Activated T-cell treated with anti-CD3 and anti-CD28 coated beads, Interleukin-2, amount 50 U/mL, for 24 hours (primary cell): ENCODE measurements around the gene SUCLG2.

Experiments used
- DNase-seq: peaks from one replicate; pipeline ENCODE4 v3.0.0-alpha.2; 2020
- H3K27ac Mint-ChIP-seq: 2 replicates; pipeline ENCODE4 v1.8.0; 2020; ENCODE audit warnings: mild to moderate bottlenecking, mixed read lengths
- H3K27me3 Mint-ChIP-seq: 2 replicates; pipeline ENCODE4 v1.8.0; 2020; ENCODE audit warnings: mixed read lengths
- H3K36me3 Mint-ChIP-seq: 2 replicates; pipeline ENCODE4 v1.8.0; 2020; ENCODE audit warnings: low read depth, mixed read lengths
- H3K4me1 Mint-ChIP-seq: 2 replicates; pipeline ENCODE4 v1.8.0; 2020; ENCODE audit warnings: low read depth, mixed read lengths
- H3K4me3 Mint-ChIP-seq: 2 replicates; pipeline ENCODE4 v1.8.0; 2020; ENCODE audit warnings: mild to moderate bottlenecking, moderate library complexity, mixed read lengths
- H3K9me3 Mint-ChIP-seq: 2 replicates; pipeline ENCODE4 v1.8.0; 2020; ENCODE audit warnings: mixed read lengths

The SUCLG2 gene

GRCh38 chr3:67641451-67641850 is 13.0 kb downstream of the SUCLG2 start:
- Mint-ChIP-seq H3K4me3 (no peak overlapping the region), H3K27ac (peak overlapping the region; percentile 29), H3K9me3 (no peaks in the 10 kb centered on the region), H3K4me1 (peaks cover 85% of the 10 kb centered on the region), H3K36me3 (peaks cover 86% of the 10 kb centered on the region), H3K27me3 (no peaks in the 10 kb centered on the region)
- DNase-seq, result no peak

GRCh38 chr3:67640023-67640660 is 14.3 kb downstream of the SUCLG2 start:
- DNase-seq, result no peak
- H3K36me3 Mint-ChIP-seq, result peaks cover 87% of the 10 kb centered on the region
- peaks cover 86% of the 10 kb centered on the region for H3K4me1 Mint-ChIP-seq
- no peaks in the 10 kb centered on the region for H3K9me3 Mint-ChIP-seq
- H3K27ac Mint-ChIP-seq, result no peak overlapping the region
- H3K27me3 Mint-ChIP-seq, result no peaks in the 10 kb centered on the region
- H3K4me3 Mint-ChIP-seq, result no peak overlapping the region

GRCh38 chr3:67637255-67637900 is 17.0 kb downstream of the SUCLG2 start:
- H3K27me3 Mint-ChIP-seq, result no peaks in the 10 kb centered on the region
- no peaks in the 10 kb centered on the region for H3K9me3 Mint-ChIP-seq
- no peak overlapping the region for H3K4me3 Mint-ChIP-seq
- peaks cover 84% of the 10 kb centered on the region for H3K4me1 Mint-ChIP-seq
- no peak overlapping the region for H3K27ac Mint-ChIP-seq
- no peak for DNase-seq
- H3K36me3 Mint-ChIP-seq, result peaks cover 82% of the 10 kb centered on the region

- DNase-seq, result no peak
- Mint-ChIP-seq H3K27me3 (no peaks in the 10 kb centered on the region), H3K4me3 (no peak overlapping the region), H3K4me1 (peaks cover 82% of the 10 kb centered on the region), H3K27ac (peak overlapping the region; percentile 84), H3K36me3 (peaks cover 79% of the 10 kb centered on the region), H3K9me3 (no peaks in the 10 kb centered on the region)
Measured at GRCh38 chr3:67635806-67636205, 18.6 kb downstream of the SUCLG2 start.

- Mint-ChIP-seq H3K27ac (peak overlapping the region; percentile 84), H3K9me3 (no peaks in the 10 kb centered on the region), H3K4me1 (peaks cover 82% of the 10 kb centered on the region), H3K4me3 (peak overlapping the region; percentile 6), H3K36me3 (peaks cover 77% of the 10 kb centered on the region), H3K27me3 (no peaks in the 10 kb centered on the region)
- no peak for DNase-seq
Measured at GRCh38 chr3:67635257-67635656, 19.2 kb downstream of the SUCLG2 start.

- peaks cover 67% of the 10 kb centered on the region for H3K4me1 Mint-ChIP-seq
- no peaks in the 10 kb centered on the region for H3K27me3 Mint-ChIP-seq
- peaks cover 6% of the 10 kb centered on the region for H3K9me3 Mint-ChIP-seq
- DNase-seq, result no peak
- no peak overlapping the region for H3K4me3 Mint-ChIP-seq
- H3K27ac Mint-ChIP-seq, result no peak overlapping the region
- peaks cover 71% of the 10 kb centered on the region for H3K36me3 Mint-ChIP-seq
Measured at GRCh38 chr3:67630666-67631362, 23.6 kb downstream of the SUCLG2 start.

GRCh38 chr3:67624687-67625086 is 29.7 kb downstream of the SUCLG2 start:
- Mint-ChIP-seq H3K4me1 (peaks cover 59% of the 10 kb centered on the region), H3K27ac (peak overlapping the region; percentile 42), H3K9me3 (peaks cover 6% of the 10 kb centered on the region), H3K36me3 (peaks cover 85% of the 10 kb centered on the region), H3K27me3 (no peaks in the 10 kb centered on the region), H3K4me3 (no peak overlapping the region)
- no peak for DNase-seq

GRCh38 chr3:67624078-67624477 is 30.3 kb downstream of the SUCLG2 start:
- no peaks in the 10 kb centered on the region for H3K27me3 Mint-ChIP-seq
- peaks cover 6% of the 10 kb centered on the region for H3K9me3 Mint-ChIP-seq
- peaks cover 88% of the 10 kb centered on the region for H3K36me3 Mint-ChIP-seq
- peak overlapping the region; percentile 34 for H3K27ac Mint-ChIP-seq
- DNase-seq, result no peak
- no peak overlapping the region for H3K4me3 Mint-ChIP-seq
- H3K4me1 Mint-ChIP-seq, result peaks cover 55% of the 10 kb centered on the region

GRCh38 chr3:67622652-67623051 is 31.8 kb downstream of the SUCLG2 start:
- Mint-ChIP-seq H3K27me3 (no peaks in the 10 kb centered on the region), H3K36me3 (peaks cover 90% of the 10 kb centered on the region), H3K9me3 (peaks cover 4% of the 10 kb centered on the region), H3K4me1 (peaks cover 47% of the 10 kb centered on the region), H3K27ac (no peak overlapping the region), H3K4me3 (no peak overlapping the region)
- no peak for DNase-seq

GRCh38 chr3:67620869-67621268 is 33.5 kb downstream of the SUCLG2 start:
- peaks cover 50% of the 10 kb centered on the region for H3K4me1 Mint-ChIP-seq
- no peak overlapping the region for H3K4me3 Mint-ChIP-seq
- no peak overlapping the region for H3K27ac Mint-ChIP-seq

GRCh38 chr3:67619991-67620390 is 34.4 kb downstream of the SUCLG2 start:
- H3K27ac Mint-ChIP-seq, result no peak overlapping the region
- H3K4me1 Mint-ChIP-seq, result peaks cover 49% of the 10 kb centered on the region
- no peak for DNase-seq
- no peak overlapping the region for H3K4me3 Mint-ChIP-seq
- H3K27me3 Mint-ChIP-seq, result no peaks in the 10 kb centered on the region
- peaks cover 92% of the 10 kb centered on the region for H3K36me3 Mint-ChIP-seq
- no peaks in the 10 kb centered on the region for H3K9me3 Mint-ChIP-seq

More at GRCh38 chr3:67620869-67621268, 33.5 kb downstream of the SUCLG2 start:
- peaks cover 92% of the 10 kb centered on the region for H3K36me3 Mint-ChIP-seq
- H3K27me3 Mint-ChIP-seq, result no peaks in the 10 kb centered on the region
- no peaks in the 10 kb centered on the region for H3K9me3 Mint-ChIP-seq
- no peak for DNase-seq

- no peak for DNase-seq
- H3K27ac Mint-ChIP-seq, result no peak overlapping the region
- peaks cover 92% of the 10 kb centered on the region for H3K36me3 Mint-ChIP-seq
- no peaks in the 10 kb centered on the region for H3K9me3 Mint-ChIP-seq
- H3K4me3 Mint-ChIP-seq, result no peak overlapping the region
- H3K27me3 Mint-ChIP-seq, result no peaks in the 10 kb centered on the region
- peaks cover 33% of the 10 kb centered on the region for H3K4me1 Mint-ChIP-seq
Measured at GRCh38 chr3:67617518-67617917, 36.9 kb downstream of the SUCLG2 start.

GRCh38 chr3:67616046-67616445 is 38.4 kb downstream of the SUCLG2 start:
- Mint-ChIP-seq H3K9me3 (no peaks in the 10 kb centered on the region), H3K4me1 (peaks cover 29% of the 10 kb centered on the region), H3K27me3 (no peaks in the 10 kb centered on the region), H3K36me3 (peaks cover 93% of the 10 kb centered on the region), H3K4me3 (no peak overlapping the region), H3K27ac (no peak overlapping the region)
- no peak for DNase-seq

GRCh38 chr3:67614195-67614594 is 40.2 kb downstream of the SUCLG2 start:
- H3K4me1 Mint-ChIP-seq, result peaks cover 32% of the 10 kb centered on the region
- H3K4me3 Mint-ChIP-seq, result no peak overlapping the region
- DNase-seq, result no peak
- H3K27ac Mint-ChIP-seq, result no peak overlapping the region
- H3K9me3 Mint-ChIP-seq, result peaks cover 4% of the 10 kb centered on the region
- H3K27me3 Mint-ChIP-seq, result no peaks in the 10 kb centered on the region
- peaks cover 96% of the 10 kb centered on the region for H3K36me3 Mint-ChIP-seq

- Mint-ChIP-seq H3K4me3 (no peak overlapping the region), H3K27ac (peak overlapping the region; percentile 22), H3K27me3 (no peaks in the 10 kb centered on the region), H3K36me3 (peaks cover 98% of the 10 kb centered on the region), H3K9me3 (peaks cover 6% of the 10 kb centered on the region), H3K4me1 (peaks cover 33% of the 10 kb centered on the region)
- no peak for DNase-seq
Measured at GRCh38 chr3:67610458-67610857, 44.0 kb downstream of the SUCLG2 start.
